Measurements from ENCODE around the gene KBTBD13. TPM values are rescaled to one million over a fixed set of nuclear protein-coding genes. Genes with fewer than 3 reads are reported as not detected.
"Not testable (repeated sequence)": the region's sequence is repeated elsewhere in the genome, so short reads cannot be mapped to it uniquely, and the experiment has no call there.

The KBTBD13 gene
- total RNA-seq, 1 donor from 2014 or later: 0.21 TPM

GRCh38 chr15:65096481-65097385 lies 20.2 kb downstream of the KBTBD13 start:
- Histone ChIP-seq H3K4me3 (no peak overlapping the region), H3K27ac (peak overlapping the region in 1 of 2 donors; percentile 24), H3K36me3 (peaks cover 23 to 27% of the 10 kb centered on the region in 2 donors), H3K9me3 (no peaks in the 10 kb centered on the region), H3K27me3 (no peaks in the 10 kb centered on the region), H3K4me1 (peaks cover 4 to 41% of the 10 kb centered on the region in 2 donors)
- DNase-seq (ENCODE audit: low spot score in 2 of 2): no peak
- no peak for TF ChIP-seq CTCF (IDR thresholded peaks at IDR 0.05)
- intact Hi-C loops (cut with DNase I): no loop called here

GRCh38 chr15:65097651-65098263 lies 21.2 kb downstream of the KBTBD13 start:
- Histone ChIP-seq H3K4me1 (peaks cover 4 to 31% of the 10 kb centered on the region in 2 donors), H3K9me3 (no peaks in the 10 kb centered on the region), H3K27me3 (no peaks in the 10 kb centered on the region), H3K36me3 (peaks cover 31 to 34% of the 10 kb centered on the region in 2 donors), H3K27ac (no peak overlapping the region), H3K4me3 (no peak overlapping the region)
- intact Hi-C loops (cut with DNase I): no loop called here
- TF ChIP-seq CTCF (IDR thresholded peaks at IDR 0.05): no peak
- no peak for DNase-seq (ENCODE audit: low spot score in 2 of 2)

GRCh38 chr15:65099336-65099735 lies 22.8 kb downstream of the KBTBD13 start:
- intact Hi-C loops (cut with DNase I): no loop called here

GRCh38 chr15:65099801-65100200 lies 23.3 kb downstream of the KBTBD13 start:
- Histone ChIP-seq H3K4me1 (peaks cover 4 to 18% of the 10 kb centered on the region in 2 donors), H3K36me3 (peaks cover 35 to 36% of the 10 kb centered on the region in 2 donors)
- DNase-seq (ENCODE audit: low spot score in 2 of 2); H3K27ac ChIP-seq; H3K4me3 ChIP-seq; intact Hi-C loops (cut with DNase I); H3K27me3 ChIP-seq; H3K9me3 ChIP-seq: not testable (repeated sequence)

More at GRCh38 chr15:65099336-65099735, 22.8 kb downstream of the KBTBD13 start:
- H3K27me3 ChIP-seq: no peaks in the 10 kb centered on the region
- no peak overlapping the region for H3K27ac ChIP-seq
- peaks cover 4 to 22% of the 10 kb centered on the region in 2 donors for H3K4me1 ChIP-seq
- H3K4me3 ChIP-seq: no peak overlapping the region
- peaks cover 32 to 34% of the 10 kb centered on the region in 2 donors for H3K36me3 ChIP-seq
- no peak for DNase-seq (ENCODE audit: low spot score in 2 of 2)
- no peaks in the 10 kb centered on the region for H3K9me3 ChIP-seq
- no peak for TF ChIP-seq CTCF (IDR thresholded peaks at IDR 0.05)

- H3K36me3 ChIP-seq: peaks cover 40 to 41% of the 10 kb centered on the region in 2 donors
- peak overlapping the region in 1 of 2 donors; percentile 1 for H3K27ac ChIP-seq
- no peaks in the 10 kb centered on the region for H3K27me3 ChIP-seq
- intact Hi-C loops (cut with DNase I): no loop called here
- H3K9me3 ChIP-seq: no peaks in the 10 kb centered on the region
- H3K4me3 ChIP-seq: no peak overlapping the region
- TF ChIP-seq CTCF (IDR thresholded peaks at IDR 0.05): no peak
- DNase-seq (ENCODE audit: low spot score in 2 of 2): no peak
- peaks cover 4 to 11% of the 10 kb centered on the region in 2 donors for H3K4me1 ChIP-seq
These were observed 23.9 kb downstream of the KBTBD13 start for GRCh38 chr15:65100442-65100841.

- intact Hi-C loops (cut with DNase I): loop anchor here (1.0 kb wide), 2 partner anchors 47 to 68 kb away; no protein-coding TSS in a partner anchor
- Histone ChIP-seq H3K4me1 (peaks cover 4 to 8% of the 10 kb centered on the region in 2 donors), H3K27ac (no peak overlapping the region), H3K36me3 (peaks cover 44 to 51% of the 10 kb centered on the region in 2 donors), H3K4me3 (no peak overlapping the region), H3K27me3 (no peaks in the 10 kb centered on the region), H3K9me3 (no peaks in the 10 kb centered on the region)
- DNase-seq (ENCODE audit: low spot score in 2 of 2): peak in 1 of 2 donors; percentile 88
- TF ChIP-seq CTCF (IDR thresholded peaks at IDR 0.05): peak; percentile 76 to 91 (median 90)
These were observed 24.9 kb downstream of the KBTBD13 start for GRCh38 chr15:65101411-65101890.
